GM23248 (cell line): ENCODE results near the gene AMFR. TPM values are rescaled to one million over a fixed set of nuclear protein-coding genes. Genes with fewer than 3 reads are reported as not detected.

Source experiments
- DNase-seq: peaks from one replicate; pipeline ENCODE4 v3.0.0-alpha.2; 2015
- H2AFZ ChIP-seq: fragments of 200-600 bp; sonication (generic); 2 replicates; pipeline ENCODE4 v1.6.1; 2016; ENCODE audit warnings: antibody characterized with exemption
- H3F3A ChIP-seq: fragments of 200-600 bp; sonication (generic); 2 replicates; pipeline ENCODE4 v1.6.1; 2016; ENCODE audit warnings: mild to moderate bottlenecking, antibody characterized with exemption, mixed run types; ENCODE audit not compliant: insufficient read depth
- H3K27ac ChIP-seq: fragments of 200-600 bp; sonication (generic); 2 replicates; pipeline ENCODE4 v1.5.1; 2016; ENCODE audit warnings: mild to moderate bottlenecking
- H3K27me3 ChIP-seq: fragments of 200-600 bp; sonication (generic); replicated peaks from 2 replicates; pipeline ENCODE4 v1.6.1; 2016; ENCODE audit warnings: mild to moderate bottlenecking; ENCODE audit not compliant: insufficient read depth
- H3K36me3 ChIP-seq: fragments of 200-600 bp; sonication (generic); 2 replicates; pipeline ENCODE4 v1.6.1; 2016; ENCODE audit warnings: low read depth, mild to moderate bottlenecking
- H3K4me1 ChIP-seq: fragments of 200-600 bp; sonication (generic); 2 replicates; pipeline ENCODE4 v1.6.1; 2016; ENCODE audit warnings: mild to moderate bottlenecking; ENCODE audit not compliant: insufficient read depth
- H3K4me2 ChIP-seq: fragments of 200-600 bp; sonication (generic); one replicate; pipeline ENCODE4 v1.6.1; 2016; ENCODE audit warnings: mild to moderate bottlenecking; ENCODE audit not compliant: unreplicated experiment
- H3K4me3 ChIP-seq: fragments of 200-600 bp; sonication (generic); 2 replicates; pipeline ENCODE4 v1.5.1; 2016; ENCODE audit warnings: mild to moderate bottlenecking
- H3K79me2 ChIP-seq: fragments of 200-600 bp; sonication (generic); 2 replicates; pipeline ENCODE4 v1.6.1; 2016; ENCODE audit warnings: mild to moderate bottlenecking; ENCODE audit not compliant: insufficient read depth
- H3K9ac ChIP-seq: fragments of 200-600 bp; sonication (generic); 2 replicates; pipeline ENCODE4 v1.6.1; 2016; ENCODE audit warnings: mild to moderate bottlenecking
- H3K9me2 ChIP-seq: fragments of 200-600 bp; sonication (generic); 2 replicates; pipeline ENCODE4 v1.6.1; 2016; ENCODE audit warnings: mixed run types, mild to moderate bottlenecking, moderate library complexity; ENCODE audit not compliant: insufficient read depth
- H3K9me3 ChIP-seq: fragments of 200-600 bp; sonication (generic); one replicate; pipeline ENCODE4 v1.6.1; 2017; ENCODE audit warnings: low read depth
- H4K20me1 ChIP-seq: fragments of 200-600 bp; sonication (generic); 2 replicates; pipeline ENCODE4 v1.6.0; 2016; ENCODE audit not compliant: insufficient read depth
- EZH2 ChIP-seq: fragments of 200-600 bp; sonication (generic); IDR thresholded peaks from 2 replicates; pipeline ENCODE4 v1.6.1; 2018; ENCODE audit warnings: antibody characterized with exemption, mild to moderate bottlenecking; ENCODE audit not compliant: insufficient read depth, poor library complexity, severe bottlenecking
- EZH2phosphoT487 ChIP-seq: fragments of 200-600 bp; sonication (generic); IDR thresholded peaks from 2 replicates; pipeline ENCODE4 v1.6.1; 2018; ENCODE audit warnings: antibody characterized with exemption, moderate library complexity, mild to moderate bottlenecking, low read depth; ENCODE audit not compliant: insufficient read depth
- WGBS, 2 experiments: methylation state at CpG; one replicate each; pipeline ENCODE4 v1.1.6; 2015 to 2017; ENCODE audit warnings: low lambda C conversion rate in 2 of 2, low coverage in 1 of 2; ENCODE audit errors: missing lambda C conversion rate in 2 of 2; 5-methylcytosine and 5-hydroxymethylcytosine counted together
- in situ Hi-C: fragments of 300-500 bp; cut with MboI; formaldehyde crosslinking; loops from 2 replicates; pipeline ENCODE4 v1.15.0; 2020
- polyA plus RNA-seq: library from polyadenylated mRNA; unstranded; fragments of >200 nt; fragmentation: Nextera tagmentation; extraction: Ambion mirVana; gene quantifications from 2 replicates; pipeline ENCODE4 v1.2.1, GENCODE V29; 2016
- total RNA-seq: library from RNA; depleted of rRNA; stranded (reverse); fragments of >200 nt; shearing (Covaris generic); gene quantifications from 2 replicates; pipeline ENCODE4 v1.2.3, GENCODE V29; 2014

AMFR gene
- total and polyA plus RNA-seq, 2 experiments from 2014 or later = 26.6 to 205 TPM

- no peaks in the 10 kb centered on the region for H3K27me3 ChIP-seq
- H3K36me3 ChIP-seq = no peaks in the 10 kb centered on the region
- H3K4me3 ChIP-seq = no peak overlapping the region
- no peaks in the 10 kb centered on the region for H3K4me1 ChIP-seq
- no peak for TF ChIP-seq EZH2
- TF ChIP-seq EZH2phosphoT487 = no peak
- no peaks in the 10 kb centered on the region for H3F3A ChIP-seq
- in situ Hi-C loops = no loop called here
- no peak overlapping the region for H2AFZ ChIP-seq
- no peak overlapping the region for H3K9ac ChIP-seq
- H3K27ac ChIP-seq = no peak overlapping the region
- H4K20me1 ChIP-seq = no peaks in the 10 kb centered on the region
- DNase-seq = no peak
- H3K4me2 ChIP-seq = no peak overlapping the region
- no peaks in the 10 kb centered on the region for H3K79me2 ChIP-seq
- 83 to 84% methylated on average over 22 of the region's 22 CpGs for WGBS, 2 experiments
- H3K9me2 ChIP-seq = no peaks in the 10 kb centered on the region
- H3K9me3 ChIP-seq = no peaks in the 10 kb centered on the region
Observed at GRCh38 chr16:56328276-56329022, 96.9 kb downstream of the AMFR start.

DNA sequence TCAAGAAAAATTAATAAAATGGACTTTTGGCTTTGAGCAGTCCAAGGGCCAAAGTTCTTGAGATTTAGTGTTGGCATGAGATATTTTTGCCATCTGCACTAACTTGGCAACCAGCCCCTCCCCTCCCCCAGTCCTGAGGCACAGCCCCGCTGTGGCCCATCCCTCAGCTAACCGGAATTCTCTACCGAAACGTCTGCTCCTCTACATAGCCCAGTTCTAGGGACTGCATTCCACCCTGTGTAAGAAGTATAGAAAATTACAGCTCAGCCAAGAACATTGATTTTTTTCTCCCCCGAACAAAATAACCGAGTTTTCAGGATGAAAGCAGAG lies 97.5 kb downstream of the AMFR start:
- H3K9ac ChIP-seq = no peak overlapping the region
- no peaks in the 10 kb centered on the region for H3K27me3 ChIP-seq
- no peaks in the 10 kb centered on the region for H3F3A ChIP-seq
- H3K9me2 ChIP-seq = no peaks in the 10 kb centered on the region
- no peak overlapping the region for H3K4me3 ChIP-seq
- no peak overlapping the region for H2AFZ ChIP-seq
- no peak for TF ChIP-seq EZH2
- no peak for TF ChIP-seq EZH2phosphoT487
- no peak overlapping the region for H3K4me2 ChIP-seq
- H3K9me3 ChIP-seq = no peaks in the 10 kb centered on the region
- no peaks in the 10 kb centered on the region for H3K36me3 ChIP-seq
- DNase-seq = no peak
- no peaks in the 10 kb centered on the region for H3K4me1 ChIP-seq
- no peaks in the 10 kb centered on the region for H4K20me1 ChIP-seq
- 76 to 82% methylated on average over 6 of the region's 6 CpGs for WGBS, 2 experiments
- in situ Hi-C loops = no loop called here
- H3K27ac ChIP-seq = no peak overlapping the region
- H3K79me2 ChIP-seq = no peaks in the 10 kb centered on the region

- TF ChIP-seq EZH2 (no peak), EZH2phosphoT487 (no peak)
Observed at GRCh38 chr16:56327071-56327928, 98.0 kb downstream of the AMFR start.

GRCh38 chr16:56325956-56326355 lies 99.4 kb downstream of the AMFR start:
- no peak overlapping the region for H3K27ac ChIP-seq
- H3F3A ChIP-seq = no peaks in the 10 kb centered on the region
- no peaks in the 10 kb centered on the region for H3K9me2 ChIP-seq
- H3K36me3 ChIP-seq = no peaks in the 10 kb centered on the region
- no peaks in the 10 kb centered on the region for H4K20me1 ChIP-seq
- no peaks in the 10 kb centered on the region for H3K4me1 ChIP-seq
- H2AFZ ChIP-seq = no peak overlapping the region
- no peak for DNase-seq
- H3K4me3 ChIP-seq = no peak overlapping the region
- 75 to 84% methylated on average over 6 of the region's 6 CpGs for WGBS, 2 experiments
- H3K9me3 ChIP-seq = no peaks in the 10 kb centered on the region
- in situ Hi-C loops = no loop called here
- no peak overlapping the region for H3K4me2 ChIP-seq
- no peaks in the 10 kb centered on the region for H3K79me2 ChIP-seq
- no peak overlapping the region for H3K9ac ChIP-seq
- TF ChIP-seq EZH2phosphoT487 (no peak), EZH2 (no peak)
- no peaks in the 10 kb centered on the region for H3K27me3 ChIP-seq

More at GRCh38 chr16:56327071-56327928, 98.0 kb downstream of the AMFR start:
- Histone ChIP-seq H3F3A (no peaks in the 10 kb centered on the region), H3K27ac (no peak overlapping the region), H3K9me3 (no peaks in the 10 kb centered on the region), H3K9me2 (no peaks in the 10 kb centered on the region), H3K4me3 (no peak overlapping the region), H3K4me2 (no peak overlapping the region), H3K9ac (no peak overlapping the region), H2AFZ (no peak overlapping the region), H3K36me3 (no peaks in the 10 kb centered on the region), H4K20me1 (no peaks in the 10 kb centered on the region), H3K4me1 (no peaks in the 10 kb centered on the region), H3K27me3 (no peaks in the 10 kb centered on the region), H3K79me2 (no peaks in the 10 kb centered on the region)
- in situ Hi-C loops = no loop called here
- WGBS, 2 experiments = 68 to 71% methylated on average over 18 of the region's 18 CpGs
- no peak for DNase-seq
